KMS-11 (cell line): Measurements from ENCODE around the gene DHX8.

Experiments used
- H2AFZ ChIP-seq: fragments of 200-600 bp; sonication (generic); 2 replicates; pipeline ENCODE4 v1.6.1; 2016; ENCODE audit warnings: antibody characterized with exemption, mixed run types, low read depth
- H3K27ac ChIP-seq: fragments of 200-600 bp; sonication (generic); 2 replicates; pipeline ENCODE4 v1.6.1; 2016; ENCODE audit warnings: mild to moderate bottlenecking, mixed run types
- H3K27me3 ChIP-seq: fragments of 200-600 bp; sonication (generic); 2 replicates; pipeline ENCODE4 v1.6.1; 2017; ENCODE audit warnings: mild to moderate bottlenecking, low read depth, mixed run types, moderate library complexity; ENCODE audit not compliant: insufficient read depth
- H3K36me3 ChIP-seq: fragments of 200-600 bp; sonication (generic); 2 replicates; pipeline ENCODE4 v1.6.1; 2017; ENCODE audit warnings: mild to moderate bottlenecking, mixed run types; ENCODE audit not compliant: insufficient read depth
- H3K4me1 ChIP-seq: fragments of 200-600 bp; sonication (generic); 2 replicates; pipeline ENCODE4 v1.6.1; 2016; ENCODE audit warnings: mild to moderate bottlenecking, low read depth, mixed run types; ENCODE audit not compliant: poor library complexity, severe bottlenecking
- H3K4me2 ChIP-seq: fragments of 200-600 bp; sonication (generic); 2 replicates; pipeline ENCODE4 v1.7.0; 2016; ENCODE audit warnings: mild to moderate bottlenecking, mixed run types
- H3K4me3 ChIP-seq: fragments of 200-600 bp; sonication (generic); IDR thresholded peaks from 2 replicates; pipeline ENCODE4 v1.6.1; 2017; ENCODE audit warnings: low read depth, low read length, mixed read lengths; ENCODE audit not compliant: insufficient read depth
- H3K79me2 ChIP-seq: fragments of 200-600 bp; sonication (generic); 2 replicates; pipeline ENCODE4 v1.6.1; 2016; ENCODE audit warnings: low read depth, mixed run types; ENCODE audit not compliant: insufficient read depth
- H3K9ac ChIP-seq: fragments of 200-600 bp; sonication (generic); 2 replicates; pipeline ENCODE4 v1.6.1; 2016; ENCODE audit warnings: mild to moderate bottlenecking, mixed run types
- H4K20me1 ChIP-seq: fragments of 200-600 bp; sonication (generic); 2 replicates; pipeline ENCODE4 v1.6.1; 2016; ENCODE audit warnings: mild to moderate bottlenecking, mixed run types; ENCODE audit not compliant: insufficient read depth
- CTCF ChIP-seq: fragments of 200-600 bp; sonication (generic); conservative IDR thresholded peaks from 2 replicates; pipeline ENCODE4 v1.6.1; 2017; ENCODE audit warnings: low read depth, mild to moderate bottlenecking, antibody characterized with exemption, low read length, moderate library complexity, mixed read lengths

DHX8 gene

GRCh38 chr17:43568506-43569082 lies 84.8 kb downstream of the DHX8 start:
- H2AFZ ChIP-seq, result no peak overlapping the region
- H3K79me2 ChIP-seq, result no peaks in the 10 kb centered on the region
- no peaks in the 10 kb centered on the region for H3K36me3 ChIP-seq
- no peak overlapping the region for H3K27ac ChIP-seq
- no peak overlapping the region for H3K9ac ChIP-seq
- H3K4me2 ChIP-seq, result no peak overlapping the region
- H3K4me3 ChIP-seq, result no peak overlapping the region
- H3K4me1 ChIP-seq, result no peaks in the 10 kb centered on the region
- TF ChIP-seq CTCF, result no peak
- no peaks in the 10 kb centered on the region for H4K20me1 ChIP-seq
- no peaks in the 10 kb centered on the region for H3K27me3 ChIP-seq

DNA sequence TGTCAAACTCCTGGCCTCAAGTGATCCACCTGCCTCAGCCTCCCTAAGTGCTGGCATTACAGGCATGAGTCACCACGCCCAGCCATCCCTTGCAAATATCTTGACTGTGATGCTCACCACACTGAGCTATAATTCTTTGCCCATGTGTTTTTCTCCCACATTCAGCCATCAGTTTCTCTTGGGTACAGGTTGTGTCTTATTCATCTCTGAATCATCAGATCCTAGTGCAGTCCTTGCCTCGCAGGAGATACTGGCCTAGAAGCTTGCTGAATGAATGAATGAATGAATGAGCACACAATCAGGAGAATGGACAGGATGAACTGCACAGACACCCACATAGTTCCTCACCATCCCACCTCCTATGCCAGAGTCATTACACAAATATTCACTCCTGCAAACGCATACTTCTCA lies 86.7 kb downstream of the DHX8 start:
- no peak overlapping the region for H2AFZ ChIP-seq
- no peak overlapping the region for H3K4me3 ChIP-seq
- no peaks in the 10 kb centered on the region for H4K20me1 ChIP-seq
- H3K36me3 ChIP-seq, result no peaks in the 10 kb centered on the region
- no peaks in the 10 kb centered on the region for H3K79me2 ChIP-seq
- no peak overlapping the region for H3K9ac ChIP-seq
- H3K27me3 ChIP-seq, result no peaks in the 10 kb centered on the region
- H3K4me2 ChIP-seq, result no peak overlapping the region
- no peak overlapping the region for H3K27ac ChIP-seq
- TF ChIP-seq CTCF, result no peak
- peaks cover 6% of the 10 kb centered on the region for H3K4me1 ChIP-seq

DNA sequence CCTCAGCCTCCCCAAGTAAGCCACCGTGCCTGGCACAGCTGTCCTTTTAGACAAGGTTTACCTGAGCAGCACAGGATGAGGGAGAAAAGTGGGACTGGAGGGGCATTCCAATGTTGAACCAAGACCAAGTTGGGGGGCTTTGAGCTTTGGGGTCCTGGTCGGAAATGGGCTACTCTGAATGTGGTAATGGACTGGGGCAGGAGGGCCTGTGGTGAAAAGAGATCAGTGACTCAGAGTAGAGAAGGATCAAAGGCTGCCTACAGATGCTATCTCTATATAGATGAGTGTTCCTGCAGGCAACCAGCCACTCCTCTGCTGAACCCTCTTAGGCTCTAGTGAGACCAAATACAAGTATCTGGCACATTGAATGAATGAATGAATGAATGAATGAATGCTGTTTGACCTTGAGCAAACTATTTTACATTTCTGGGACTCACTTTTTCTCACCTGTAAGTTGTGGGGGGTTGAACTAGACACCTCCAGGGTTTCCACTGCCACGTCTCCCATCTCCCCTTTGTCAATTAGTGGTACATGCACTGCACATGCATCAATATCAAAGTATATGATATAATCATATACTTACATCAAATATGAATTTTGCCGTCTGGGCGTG lies 88.7 kb downstream of the DHX8 start:
- Histone ChIP-seq H3K4me1 (peaks cover 12% of the 10 kb centered on the region), H3K9ac (no peak overlapping the region), H3K4me2 (no peak overlapping the region), H4K20me1 (no peaks in the 10 kb centered on the region), H3K27me3 (no peaks in the 10 kb centered on the region), H3K27ac (no peak overlapping the region), H3K79me2 (no peaks in the 10 kb centered on the region), H3K4me3 (no peak overlapping the region), H3K36me3 (no peaks in the 10 kb centered on the region), H2AFZ (no peak overlapping the region)
- TF ChIP-seq CTCF, result no peak

DNA sequence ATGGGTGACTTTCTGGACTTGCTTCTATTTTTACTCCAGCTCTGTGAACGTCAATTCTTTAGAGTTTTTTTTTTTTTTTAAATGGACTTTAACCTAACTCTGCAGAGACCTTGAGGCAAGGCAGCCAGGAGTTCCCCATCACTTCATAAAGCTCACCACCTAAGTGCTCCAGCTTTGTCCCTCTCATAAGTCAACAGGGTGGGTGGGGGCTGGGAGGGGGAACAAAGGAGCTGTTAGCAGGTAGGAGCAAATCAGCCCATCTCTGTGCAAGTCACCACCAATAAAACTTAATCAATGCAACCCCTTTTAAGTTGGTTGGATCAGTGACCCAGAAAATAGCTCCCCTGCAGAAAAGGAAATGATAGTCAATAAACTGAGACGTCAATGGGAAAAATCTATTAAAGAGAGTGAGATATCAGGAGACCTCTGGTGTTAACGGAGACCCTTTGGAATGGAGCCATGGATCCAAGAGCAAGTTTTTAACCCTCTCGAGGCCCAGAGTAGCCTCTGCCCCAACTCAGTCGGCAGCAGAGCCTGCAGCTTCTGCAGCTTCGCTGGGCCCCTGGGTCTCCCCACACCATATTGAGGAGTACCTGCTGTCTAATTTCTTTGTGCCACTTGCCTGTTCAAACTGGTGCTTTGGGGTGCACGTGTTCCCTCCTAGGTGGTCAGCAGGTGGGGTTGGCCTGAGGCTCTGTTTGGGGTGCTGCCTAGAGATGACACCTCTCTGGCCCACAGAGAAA lies 90.0 kb downstream of the DHX8 start:
- Histone ChIP-seq H3K36me3 (no peaks in the 10 kb centered on the region), H3K79me2 (no peaks in the 10 kb centered on the region), H3K9ac (no peak overlapping the region), H3K27me3 (no peaks in the 10 kb centered on the region), H3K4me3 (no peak overlapping the region), H3K4me2 (no peak overlapping the region), H3K4me1 (peaks cover 18% of the 10 kb centered on the region), H2AFZ (no peak overlapping the region), H3K27ac (no peak overlapping the region), H4K20me1 (no peaks in the 10 kb centered on the region)
- TF ChIP-seq CTCF, result no peak
